HCEC 1CT (cell line): ENCODE measurements around the gene PRLR.
"Not testable (repeated sequence)": the region's sequence is repeated elsewhere in the genome, so short reads cannot be mapped to it uniquely, and the experiment has no call there.

Experiments
- DNase-seq: peaks from one replicate; pipeline ENCODE4 v3.0.0-alpha.2; 2017

The PRLR gene

DNA sequence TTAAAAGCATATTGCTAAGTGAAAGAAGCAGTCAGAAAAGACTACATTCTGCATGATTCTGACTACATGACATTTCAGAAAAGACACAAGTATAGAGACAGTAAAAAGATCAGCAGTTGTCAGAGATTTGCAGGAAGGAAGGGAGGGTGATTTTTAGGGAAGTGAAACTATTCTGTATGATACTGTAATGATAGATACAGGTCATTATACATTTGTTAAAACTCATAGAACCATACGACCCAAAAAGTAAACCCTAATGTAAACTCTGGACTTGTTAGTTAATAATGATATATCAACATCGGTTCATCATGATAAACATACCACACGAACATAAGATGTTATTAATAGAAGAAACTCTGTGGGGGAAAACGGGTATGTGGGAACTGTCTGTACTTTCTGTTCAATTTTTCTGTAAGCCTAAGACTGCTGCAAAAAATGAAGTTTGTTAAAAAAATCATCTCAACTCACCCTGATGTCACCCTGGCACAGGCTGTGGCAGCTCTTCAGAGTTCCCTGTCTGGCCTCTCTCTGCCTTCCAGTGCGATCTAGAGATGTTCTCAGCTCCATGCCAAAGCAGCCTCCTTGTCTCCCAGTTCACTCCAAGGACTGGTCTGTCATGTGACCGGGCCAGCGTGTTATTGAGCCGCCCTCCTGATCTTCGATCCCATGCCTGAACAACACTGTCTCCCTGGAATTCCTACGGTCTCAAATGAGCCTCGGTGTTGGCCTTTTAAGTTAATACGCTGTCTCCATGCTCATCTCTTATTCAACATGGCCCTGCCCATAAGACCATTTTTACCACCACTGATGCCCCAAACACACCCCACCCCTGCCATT, 35.4 kb downstream of the PRLR start:
- DNase-seq: no peak

DNA sequence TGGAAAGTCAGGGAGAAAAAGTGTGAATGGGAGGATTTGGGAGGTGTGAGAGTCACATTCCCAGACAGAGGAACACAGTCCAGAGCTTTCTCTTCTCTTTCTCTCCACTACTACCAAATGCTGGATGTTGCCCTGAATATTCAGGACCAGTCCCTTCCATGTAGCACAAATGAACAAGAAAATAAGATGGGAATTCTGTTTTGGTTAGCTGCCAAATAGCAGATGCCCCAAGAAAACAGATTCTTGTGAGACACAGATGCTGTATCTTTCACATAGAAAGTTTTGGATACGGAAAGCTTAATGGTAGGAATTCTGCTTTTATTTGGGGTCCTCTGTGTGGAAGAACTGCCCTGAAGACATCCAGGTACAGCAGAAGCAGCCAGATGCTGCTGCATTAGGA, 37.8 kb downstream of the PRLR start:
- no peak for DNase-seq

DNA sequence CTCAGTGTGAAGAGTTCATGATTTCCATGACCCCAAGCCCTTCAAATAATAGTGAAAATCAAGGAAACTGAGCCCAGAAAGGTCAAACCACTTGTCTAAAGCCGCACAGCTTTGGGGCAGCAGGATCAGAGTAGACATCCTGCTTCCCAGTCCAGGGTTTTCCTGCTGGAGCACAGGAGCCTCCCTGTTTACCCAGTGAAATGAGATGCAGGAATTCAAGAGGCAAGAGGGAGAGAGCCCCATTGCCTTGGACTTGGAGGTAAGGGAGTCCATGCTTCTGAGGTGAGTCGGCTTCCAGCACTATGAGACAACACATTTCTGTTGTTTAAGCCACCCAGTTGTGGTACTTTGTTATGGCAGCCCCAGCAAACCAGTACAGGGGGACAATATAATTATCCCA, 40.5 kb downstream of the PRLR start:
- not testable (repeated sequence) for DNase-seq

GRCh38 chr5:35188031-35188457, 42.2 kb downstream of the PRLR start:
- DNase-seq: no peak

DNA sequence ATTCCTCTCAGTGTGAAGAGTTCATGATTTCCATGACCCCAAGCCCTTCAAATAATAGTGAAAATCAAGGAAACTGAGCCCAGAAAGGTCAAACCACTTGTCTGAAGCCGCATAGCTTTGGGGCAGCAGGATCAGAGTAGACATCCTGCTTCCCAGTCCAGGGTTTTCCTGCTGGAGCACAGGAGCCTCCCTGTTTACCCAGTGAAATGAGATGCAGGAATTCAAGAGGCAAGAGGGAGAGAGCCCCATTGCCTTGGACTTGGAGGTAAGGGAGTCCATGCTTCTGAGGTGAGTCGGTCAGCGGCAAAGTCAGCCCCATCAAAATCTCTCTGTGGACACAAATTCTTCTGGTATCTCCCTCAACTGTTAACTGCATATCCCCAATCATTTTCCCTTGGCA, 42.7 kb downstream of the PRLR start:
- not testable (repeated sequence) for DNase-seq

- DNase-seq: no peak
These were observed 43.5 kb downstream of the PRLR start for GRCh38 chr5:35186749-35187148.

- DNase-seq: no peak
These were observed 44.8 kb downstream of the PRLR start for GRCh38 chr5:35185518-35185917.

GRCh38 chr5:35183556-35183955, 46.7 kb downstream of the PRLR start:
- DNase-seq: no peak

GRCh38 chr5:35182910-35183535, 47.3 kb downstream of the PRLR start:
- DNase-seq: peak; percentile 70

DNA sequence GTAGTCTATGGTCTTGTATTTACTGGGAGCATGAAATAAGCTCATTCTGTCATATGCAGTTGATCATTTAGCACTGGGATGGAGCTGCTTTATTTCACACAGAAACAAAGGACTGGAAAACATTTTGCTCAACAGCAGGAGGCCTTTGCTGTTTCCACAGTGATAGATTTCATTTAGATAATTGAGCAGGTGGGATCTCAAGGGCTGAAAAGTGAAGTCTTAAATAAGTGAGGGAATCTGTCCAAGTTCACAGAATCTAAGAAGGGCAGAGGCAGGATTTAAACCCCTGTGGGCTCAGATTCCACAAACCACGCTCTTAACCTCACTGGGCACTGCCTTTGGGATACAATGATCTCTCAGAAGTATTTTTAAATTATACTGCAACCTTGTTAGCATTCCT, 47.8 kb downstream of the PRLR start:
- DNase-seq: no peak

DNA sequence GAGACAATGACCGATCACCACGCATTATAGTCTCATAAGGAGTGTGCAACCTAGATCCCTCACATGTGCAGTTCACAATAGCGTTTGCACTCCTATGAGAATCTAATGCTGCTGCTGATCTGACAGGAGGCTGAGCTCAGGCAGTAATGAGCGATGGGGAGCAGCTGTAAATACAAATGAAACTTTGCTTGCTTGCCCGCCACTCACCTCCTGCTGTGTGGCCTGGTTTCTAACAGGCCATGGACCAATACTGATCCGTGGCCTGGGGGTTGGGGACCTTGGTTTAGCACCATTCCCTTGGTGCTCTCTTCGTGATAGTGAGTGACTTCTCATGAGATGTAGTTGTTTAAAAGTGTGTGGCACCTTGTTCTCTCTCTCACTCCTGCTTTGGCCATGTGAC, 50.2 kb downstream of the PRLR start:
- DNase-seq: no peak

GRCh38 chr5:35177783-35178182, 52.5 kb downstream of the PRLR start:
- DNase-seq: no peak

- DNase-seq: no peak
These were observed 57.8 kb downstream of the PRLR start for GRCh38 chr5:35172533-35172932.

GRCh38 chr5:35171991-35172390, 58.3 kb downstream of the PRLR start:
- DNase-seq: no peak

DNA sequence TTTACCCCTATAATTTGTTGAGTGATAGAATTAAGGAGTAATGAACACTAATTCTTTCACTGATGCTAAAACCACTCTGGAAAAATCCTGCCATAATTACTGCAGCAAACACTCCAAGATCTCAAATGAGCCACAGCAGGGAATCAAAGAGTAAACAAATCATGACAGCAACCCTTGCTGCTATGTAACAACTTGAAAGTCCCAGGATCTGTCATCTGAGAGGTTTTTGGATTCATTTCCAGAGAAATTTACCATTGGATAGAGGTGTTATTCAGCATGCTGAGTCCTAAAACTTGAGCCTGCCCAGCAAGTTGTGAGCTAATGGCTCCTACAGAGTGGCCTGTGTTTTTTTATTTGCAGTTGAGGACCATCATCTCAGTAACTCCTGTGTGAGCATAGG, 59.2 kb downstream of the PRLR start:
- no peak for DNase-seq

DNA sequence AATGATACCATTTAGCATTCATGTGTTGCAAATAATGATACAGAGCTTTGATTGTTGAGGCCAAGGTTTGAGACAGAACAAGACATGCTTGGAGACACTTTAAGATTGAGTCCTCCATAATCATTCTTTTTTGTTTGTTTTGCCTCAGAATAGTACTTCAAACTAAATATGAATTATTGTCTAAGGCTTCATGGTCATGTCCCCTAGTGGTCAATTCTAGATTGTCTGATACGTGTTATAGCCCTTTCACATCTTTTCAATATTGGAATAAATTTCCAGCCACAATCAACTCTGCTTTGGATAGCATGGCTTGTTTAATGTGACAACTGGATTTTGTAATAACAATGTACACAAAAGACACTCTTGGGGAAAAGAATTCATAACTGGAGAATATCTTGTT, 64.2 kb downstream of the PRLR start:
- DNase-seq: no peak

GRCh38 chr5:35164860-35165542, 65.3 kb downstream of the PRLR start:
- DNase-seq: no peak

GRCh38 chr5:35163710-35164033, 66.6 kb downstream of the PRLR start:
- no peak for DNase-seq

DNA sequence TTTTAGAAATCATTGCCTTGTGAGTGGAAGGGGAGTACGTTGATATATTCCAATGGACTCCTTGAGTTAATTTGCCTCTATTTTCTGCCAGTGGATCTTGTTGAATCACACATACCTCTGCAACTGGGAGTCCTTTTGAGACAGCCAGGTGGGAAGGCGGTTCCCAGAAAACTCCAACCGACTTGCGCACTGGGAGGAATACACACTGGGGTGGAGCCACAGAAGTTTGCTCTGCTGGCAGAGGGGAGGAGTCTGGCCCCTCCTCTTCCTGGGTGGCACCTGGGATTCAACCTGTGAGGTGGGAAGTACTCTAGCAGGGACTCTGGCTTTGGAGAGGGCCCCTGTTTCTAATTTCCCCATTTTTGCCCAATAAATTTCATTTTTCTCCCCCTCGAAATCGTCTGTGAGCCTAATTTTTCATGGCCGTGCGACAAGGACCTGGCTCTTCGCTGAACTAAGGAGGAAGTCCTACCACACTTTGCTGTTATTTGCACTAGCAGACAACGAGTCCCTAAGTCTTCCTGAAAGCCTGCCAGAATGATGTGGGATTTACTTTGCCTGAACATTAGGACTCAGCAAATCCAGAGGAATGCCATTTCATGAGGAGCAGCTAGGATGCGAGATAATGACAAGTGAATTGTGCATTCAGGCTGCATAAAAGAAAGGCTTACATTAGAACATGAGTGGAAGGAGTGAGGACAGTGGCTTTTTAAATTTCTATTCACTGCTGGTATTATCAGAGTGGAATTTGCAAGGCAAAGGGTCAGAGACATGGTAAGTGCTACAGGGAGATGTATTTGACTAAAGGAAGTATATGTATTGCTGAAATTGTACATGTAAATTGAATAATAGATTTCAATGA, 67.2 kb downstream of the PRLR start:
- no peak for DNase-seq

- DNase-seq: peak; percentile 11
These were observed 68.5 kb downstream of the PRLR start for GRCh38 chr5:35161652-35162273.

GRCh38 chr5:35160486-35161116, 69.7 kb downstream of the PRLR start:
- no peak for DNase-seq

- DNase-seq: no peak
These were observed 70.9 kb downstream of the PRLR start for GRCh38 chr5:35159370-35159742.
